MCF 10A (cell line): ENCODE data around the gene PTPN4. TPM values are rescaled to one million over a fixed set of nuclear protein-coding genes. Genes with fewer than 3 reads are reported as not detected.

Experiments
- Bru-seq: library from RNA; stranded (reverse); fragments of 400-500 nt; gene quantifications from one replicate; lab custom pipeline; 2021; lab: Mats Ljungman, UMichigan
- BruChase-seq, 2 experiments: library from RNA; stranded (reverse); fragments of 400-500 nt; gene quantifications; one replicate each; lab custom pipeline; 2021; lab: Mats Ljungman, UMichigan
- BruUV-seq: library from RNA; stranded (reverse); fragments of 400-500 nt; replicated peaks from 2 replicates; lab custom pipeline; 2021; lab: Mats Ljungman, UMichigan
- CTCF ChIA-PET: fragments of 300-600 bp; sonication (Branson Sonifier 250); formaldehyde crosslinking; extraction: SDS; loops from one replicate; lab custom pipeline; 2021; ENCODE audit warnings: antibody characterized with exemption, inconsistent platforms; lab: Yijun Ruan, JAX
- POLR2A ChIA-PET: fragments of 300-600, 350-650 bp; sonication (Branson Sonifier 250); formaldehyde crosslinking; extraction: SDS; loops from one replicate; lab custom pipeline; 2020; ENCODE audit warnings: antibody characterized with exemption, inconsistent platforms; lab: Yijun Ruan, JAX
- DNase-seq: peaks from one replicate; pipeline ENCODE4 v3.0.0-alpha.2; 2018; ENCODE audit not compliant: unreplicated experiment
- H3K27ac Mint-ChIP-seq: one replicate; pipeline ENCODE4 v1.8.0; 2022; ENCODE audit warnings: mild to moderate bottlenecking, low read depth, mixed read lengths; ENCODE audit not compliant: unreplicated experiment
- H3K27me3 Mint-ChIP-seq: one replicate; pipeline ENCODE4 v1.8.0; 2022; ENCODE audit warnings: mixed read lengths; ENCODE audit not compliant: insufficient read depth, unreplicated experiment
- H3K36me3 Mint-ChIP-seq: one replicate; pipeline ENCODE4 v1.8.0; 2022; ENCODE audit warnings: mild to moderate bottlenecking, moderate library complexity, mixed read lengths; ENCODE audit not compliant: insufficient read depth, unreplicated experiment
- H3K4me1 Mint-ChIP-seq: one replicate; pipeline ENCODE4 v1.8.0; 2022; ENCODE audit warnings: mixed read lengths; ENCODE audit not compliant: insufficient read depth, unreplicated experiment
- H3K4me3 Mint-ChIP-seq: one replicate; pipeline ENCODE4 v1.8.0; 2022; ENCODE audit warnings: mild to moderate bottlenecking, moderate library complexity, mixed read lengths; ENCODE audit not compliant: unreplicated experiment
- H3K9me3 Mint-ChIP-seq: one replicate; pipeline ENCODE4 v1.8.0; 2022; ENCODE audit warnings: mixed read lengths; ENCODE audit not compliant: unreplicated experiment
- CTCF ChIP-seq: fragments of 200-600 bp; IDR thresholded peaks from one replicate; pipeline ENCODE4 v1.8.0; 2022; ENCODE audit warnings: antibody characterized with exemption, mild to moderate bottlenecking; ENCODE audit not compliant: unreplicated experiment
- intact Hi-C: fragments of 100-400 bp; cut with micrococcal nuclease; formaldehyde crosslinking; loops from 2 replicates; pipeline ENCODE4 v1.14.1; 2022
- long read RNA-seq: library from polyadenylated mRNA; stranded (forward); transcript quantifications from one replicate; pipeline ENCODE4 v2.0.0, GENCODE V29; 2022
- total RNA-seq: library from RNA; stranded (reverse); gene quantifications from 2 replicates; pipeline ENCODE4 v1.2.3, GENCODE V29; 2022

PTPN4 gene
- total RNA-seq (21.1 and 27.2 TPM in 2 replicates), Bru-seq, nascent RNA (percentile 76 among the genes with signal in this experiment), BruChase-seq, experiment 1, labeled RNA remaining after a 6-hour chase (percentile 60 among the genes with signal in this experiment), BruChase-seq, experiment 2, labeled RNA remaining after a 2-hour chase (percentile 68 among the genes with signal in this experiment)
- long read RNA-seq, full-length matches to known transcripts: 6 of 14 reads
- long read RNA-seq, partial matches to known transcripts: 1 of 14 reads
- long read RNA-seq, other reads (novel, unspliced or antisense): 7 of 14 reads

GRCh38 chr2:119759451-119760236 is at the start of gene PTPN4:
Gene PTPN4, plus strand, starts transcription at chr2:119759922. Its CDS starts 49,932 bp downstream, at chr2:119809854.
- DNase-seq: peak; percentile 98
- H3K36me3 Mint-ChIP-seq: peaks cover 6% of the 10 kb centered on the region
- peak within 1 kb of the TSS; percentile 89 for H3K27ac Mint-ChIP-seq
- no peak for TF ChIP-seq CTCF
- H3K4me1 Mint-ChIP-seq: peaks cover 45% of the 10 kb centered on the region
- peak within 1 kb of the TSS; percentile 81 for H3K4me3 Mint-ChIP-seq
- H3K9me3 Mint-ChIP-seq: no peaks in the 10 kb centered on the region
- POLR2A ChIA-PET: interaction anchor here (0.9 to 4.9 kb wide), 6 partner anchors 11 to 78 kb away, joined by 4 to 26 read pairs (median 12); no protein-coding TSS in a partner anchor
- BruUV-seq: no TSS peak
- intact Hi-C loops: loop anchor here (2.0 kb wide), 2 partner anchors 57 to 253 kb away; partner anchors contain the start of gene EPB41L5
- CTCF ChIA-PET: interaction anchor here (0.6 to 1.0 kb wide), 4 partner anchors 11 to 416 kb away, joined by 3 to 4 read pairs (median 4); no protein-coding TSS in a partner anchor
- no peaks in the 10 kb centered on the region for H3K27me3 Mint-ChIP-seq

GRCh38 chr2:119710281-119710680 is 49.4 kb upstream of the PTPN4 start:
- ChIA-PET CTCF (interaction anchor here (0.6 kb wide), 1 partner anchor 80 kb away, joined by 3 read pairs; no protein-coding TSS in a partner anchor), POLR2A (no interaction called here)
- TF ChIP-seq CTCF: no peak
- Mint-ChIP-seq H3K4me3 (no peak overlapping the region), H3K36me3 (peaks cover 6% of the 10 kb centered on the region), H3K27me3 (peaks cover 19% of the 10 kb centered on the region), H3K4me1 (no peaks in the 10 kb centered on the region), H3K9me3 (no peaks in the 10 kb centered on the region), H3K27ac (no peak overlapping the region)
- DNase-seq: no peak
- intact Hi-C loops: no loop called here
- BruUV-seq: no TSS peak

GRCh38 chr2:119711352-119711751 is 48.4 kb upstream of the PTPN4 start:
- no peaks in the 10 kb centered on the region for H3K4me1 Mint-ChIP-seq
- H3K27me3 Mint-ChIP-seq: peaks cover 25% of the 10 kb centered on the region
- peaks cover 6% of the 10 kb centered on the region for H3K36me3 Mint-ChIP-seq
- ChIA-PET CTCF (no interaction called here), POLR2A (no interaction called here)
- DNase-seq: no peak
- TF ChIP-seq CTCF: no peak
- no peaks in the 10 kb centered on the region for H3K9me3 Mint-ChIP-seq
- intact Hi-C loops: no loop called here
- H3K4me3 Mint-ChIP-seq: no peak overlapping the region
- H3K27ac Mint-ChIP-seq: no peak overlapping the region
- no TSS peak for BruUV-seq

- H3K4me3 Mint-ChIP-seq: no peak overlapping the region
- no peaks in the 10 kb centered on the region for H3K4me1 Mint-ChIP-seq
- DNase-seq: no peak
- H3K27ac Mint-ChIP-seq: no peak overlapping the region
- no TSS peak for BruUV-seq
- H3K27me3 Mint-ChIP-seq: peaks cover 25% of the 10 kb centered on the region
- peaks cover 6% of the 10 kb centered on the region for H3K36me3 Mint-ChIP-seq
- ChIA-PET POLR2A (no interaction called here), CTCF (interaction anchor here (0.6 to 1.0 kb wide), 4 partner anchors 11 to 259 kb away, joined by 3 to 4 read pairs (median 4); no protein-coding TSS in a partner anchor)
- H3K9me3 Mint-ChIP-seq: no peaks in the 10 kb centered on the region
- no peak for TF ChIP-seq CTCF
- intact Hi-C loops: no loop called here
Measured at GRCh38 chr2:119712571-119712970, 47.2 kb upstream of the PTPN4 start.
